Nephron progenitor cell (in vitro differentiated cells): ENCODE results near the gene PLCG2.

Experiments
- DNase-seq: peaks from one replicate; pipeline ENCODE4 v3.0.0; 2021
- H3K27ac Mint-ChIP-seq: 2 replicates; pipeline ENCODE4 v1.8.0; 2021; ENCODE audit warnings: mild to moderate bottlenecking, moderate library complexity, mixed read lengths
- H3K27me3 Mint-ChIP-seq: 2 replicates; pipeline ENCODE4 v1.8.0; 2021; ENCODE audit warnings: mild to moderate bottlenecking, low read depth, mixed read lengths; ENCODE audit not compliant: poor library complexity
- H3K36me3 Mint-ChIP-seq: 2 replicates; pipeline ENCODE4 v1.8.0; 2021; ENCODE audit warnings: low read depth, mixed read lengths
- H3K4me1 Mint-ChIP-seq: 2 replicates; pipeline ENCODE4 v1.8.0; 2021; ENCODE audit warnings: mixed read lengths
- H3K4me3 Mint-ChIP-seq: 2 replicates; pipeline ENCODE4 v1.8.0; 2021; ENCODE audit warnings: mild to moderate bottlenecking, moderate library complexity, mixed read lengths
- H3K9me3 Mint-ChIP-seq: 2 replicates; pipeline ENCODE4 v1.8.0; 2021; ENCODE audit warnings: mild to moderate bottlenecking, moderate library complexity, mixed read lengths
- TF ChIP-seq, protein P1 (sequence below): fragments of 200-600 bp; sonication (generic); IDR thresholded peaks from 2 replicates; pipeline ENCODE4 v1.5.0; 2021; ENCODE audit warnings: antibody characterized with exemption

Gene PLCG2

GRCh38 chr16:81748476-81749198, 30.5 kb upstream of the PLCG2 start:
- no peak overlapping the region for H3K27ac Mint-ChIP-seq

GRCh38 chr16:81752225-81752875, 26.7 kb upstream of the PLCG2 start:
- no peak overlapping the region for H3K4me3 Mint-ChIP-seq
- H3K9me3 Mint-ChIP-seq = peaks cover 11% of the 10 kb centered on the region
- TF ChIP-seq, protein P1, sequence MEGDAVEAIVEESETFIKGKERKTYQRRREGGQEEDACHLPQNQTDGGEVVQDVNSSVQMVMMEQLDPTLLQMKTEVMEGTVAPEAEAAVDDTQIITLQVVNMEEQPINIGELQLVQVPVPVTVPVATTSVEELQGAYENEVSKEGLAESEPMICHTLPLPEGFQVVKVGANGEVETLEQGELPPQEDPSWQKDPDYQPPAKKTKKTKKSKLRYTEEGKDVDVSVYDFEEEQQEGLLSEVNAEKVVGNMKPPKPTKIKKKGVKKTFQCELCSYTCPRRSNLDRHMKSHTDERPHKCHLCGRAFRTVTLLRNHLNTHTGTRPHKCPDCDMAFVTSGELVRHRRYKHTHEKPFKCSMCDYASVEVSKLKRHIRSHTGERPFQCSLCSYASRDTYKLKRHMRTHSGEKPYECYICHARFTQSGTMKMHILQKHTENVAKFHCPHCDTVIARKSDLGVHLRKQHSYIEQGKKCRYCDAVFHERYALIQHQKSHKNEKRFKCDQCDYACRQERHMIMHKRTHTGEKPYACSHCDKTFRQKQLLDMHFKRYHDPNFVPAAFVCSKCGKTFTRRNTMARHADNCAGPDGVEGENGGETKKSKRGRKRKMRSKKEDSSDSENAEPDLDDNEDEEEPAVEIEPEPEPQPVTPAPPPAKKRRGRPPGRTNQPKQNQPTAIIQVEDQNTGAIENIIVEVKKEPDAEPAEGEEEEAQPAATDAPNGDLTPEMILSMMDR = no peak
- no peak overlapping the region for H3K27ac Mint-ChIP-seq
- no peaks in the 10 kb centered on the region for H3K36me3 Mint-ChIP-seq
- no peak for DNase-seq
- H3K4me1 Mint-ChIP-seq = peaks cover 57% of the 10 kb centered on the region
- H3K27me3 Mint-ChIP-seq = peaks cover 4% of the 10 kb centered on the region

More at GRCh38 chr16:81748476-81749198, 30.5 kb upstream of the PLCG2 start:
- peak; percentile 26 for DNase-seq
- H3K36me3 Mint-ChIP-seq = no peaks in the 10 kb centered on the region
- peak overlapping the region; percentile 35 for H3K4me3 Mint-ChIP-seq
- peaks cover 52% of the 10 kb centered on the region for H3K4me1 Mint-ChIP-seq
- H3K27me3 Mint-ChIP-seq = peaks cover 12% of the 10 kb centered on the region
- no peaks in the 10 kb centered on the region for H3K9me3 Mint-ChIP-seq
- TF ChIP-seq, protein P1 = no peak

DNA sequence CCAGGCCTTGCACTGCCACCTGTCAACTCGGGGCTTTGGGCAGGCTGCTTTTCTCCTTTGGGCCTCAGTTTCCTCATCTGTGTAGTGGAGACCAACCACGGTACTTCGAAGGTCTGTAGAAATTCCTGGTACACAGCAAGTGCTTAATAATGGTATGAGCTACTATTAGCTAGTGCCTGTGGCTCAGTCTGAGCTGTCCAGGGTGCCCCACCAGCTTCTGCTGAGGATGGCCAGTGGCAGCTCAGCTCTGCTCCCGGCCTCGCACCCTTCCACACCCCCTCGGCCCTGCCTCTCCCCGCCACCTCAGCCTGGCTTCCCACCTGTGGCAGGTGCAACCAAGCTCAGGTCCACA, 26.2 kb upstream of the PLCG2 start:
- H3K4me1 Mint-ChIP-seq = peaks cover 57% of the 10 kb centered on the region
- H3K27ac Mint-ChIP-seq = no peak overlapping the region
- no peaks in the 10 kb centered on the region for H3K36me3 Mint-ChIP-seq
- DNase-seq = no peak
- peaks cover 16% of the 10 kb centered on the region for H3K9me3 Mint-ChIP-seq
- H3K4me3 Mint-ChIP-seq = no peak overlapping the region
- TF ChIP-seq, protein P1 = no peak
- H3K27me3 Mint-ChIP-seq = peaks cover 4% of the 10 kb centered on the region

- TF ChIP-seq, protein P1 = no peak
- peaks cover 39% of the 10 kb centered on the region for H3K4me1 Mint-ChIP-seq
- H3K27me3 Mint-ChIP-seq = peaks cover 4% of the 10 kb centered on the region
- no peaks in the 10 kb centered on the region for H3K36me3 Mint-ChIP-seq
- no peak overlapping the region for H3K4me3 Mint-ChIP-seq
- H3K27ac Mint-ChIP-seq = no peak overlapping the region
- peaks cover 28% of the 10 kb centered on the region for H3K9me3 Mint-ChIP-seq
- DNase-seq = no peak
Measured at GRCh38 chr16:81754858-81755257, 24.2 kb upstream of the PLCG2 start.

GRCh38 chr16:81755915-81756614, 23.0 kb upstream of the PLCG2 start:
- TF ChIP-seq, protein P1 = no peak
- Mint-ChIP-seq H3K4me1 (peaks cover 36% of the 10 kb centered on the region), H3K4me3 (no peak overlapping the region), H3K27me3 (peaks cover 4% of the 10 kb centered on the region), H3K27ac (peak overlapping the region; percentile 29), H3K36me3 (no peaks in the 10 kb centered on the region), H3K9me3 (peaks cover 28% of the 10 kb centered on the region)
- no peak for DNase-seq
